ENCODE data around the gene RHNO1.
"Not testable (repeated sequence)": the region's sequence is repeated elsewhere in the genome, so short reads cannot be mapped to it uniquely, and the experiment has no call there.

The RHNO1 gene

GRCh38 chr12:2858944-2859421, 18.0 kb upstream of the RHNO1 start:
- DNase-seq, result no peak

DNA sequence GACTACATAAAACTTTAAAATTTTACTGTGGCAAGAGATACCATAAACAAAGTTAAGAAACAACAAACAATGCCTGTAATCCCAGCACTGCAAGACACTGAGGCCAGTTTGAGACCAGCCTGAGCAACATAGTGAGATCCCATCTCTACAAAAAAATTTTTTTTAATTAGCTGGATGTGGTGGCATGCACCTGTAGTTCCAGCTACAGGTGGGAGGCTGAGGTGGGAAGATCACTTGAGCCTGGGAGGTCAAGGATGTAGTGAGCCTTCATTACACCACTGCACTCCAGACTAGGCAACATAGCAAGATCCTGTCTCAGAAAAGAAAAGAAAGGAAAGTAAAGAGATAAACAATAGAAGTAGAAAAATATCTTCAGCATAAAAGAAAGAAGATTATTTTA, 16.9 kb upstream of the RHNO1 start:
- no peak for DNase-seq

GRCh38 chr12:2862876-2863275, 14.1 kb upstream of the RHNO1 start:
- no peak for DNase-seq

- not testable (repeated sequence) for DNase-seq
These were observed 13.6 kb upstream of the RHNO1 start for GRCh38 chr12:2863402-2863801.

DNA sequence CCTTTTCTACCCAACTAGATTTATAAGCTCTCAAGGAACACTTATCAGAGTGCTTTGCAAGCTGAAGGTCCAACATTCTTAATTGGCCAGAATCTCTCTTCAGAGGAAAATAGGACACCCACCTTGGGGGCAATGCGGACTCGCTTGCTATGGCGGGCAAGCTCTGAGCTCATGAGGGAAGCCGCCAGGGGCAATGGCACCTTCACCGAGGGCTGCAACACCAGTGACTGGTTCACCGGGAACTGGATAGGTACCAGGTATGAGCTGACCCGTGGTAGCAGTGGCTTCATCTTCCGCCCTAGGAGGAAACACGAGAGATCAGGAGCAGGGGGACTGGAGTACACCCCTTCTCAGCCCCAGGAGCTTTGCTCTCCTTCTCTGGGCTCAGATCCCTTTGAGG, 12.8 kb upstream of the RHNO1 start:
- no peak for DNase-seq

DNA sequence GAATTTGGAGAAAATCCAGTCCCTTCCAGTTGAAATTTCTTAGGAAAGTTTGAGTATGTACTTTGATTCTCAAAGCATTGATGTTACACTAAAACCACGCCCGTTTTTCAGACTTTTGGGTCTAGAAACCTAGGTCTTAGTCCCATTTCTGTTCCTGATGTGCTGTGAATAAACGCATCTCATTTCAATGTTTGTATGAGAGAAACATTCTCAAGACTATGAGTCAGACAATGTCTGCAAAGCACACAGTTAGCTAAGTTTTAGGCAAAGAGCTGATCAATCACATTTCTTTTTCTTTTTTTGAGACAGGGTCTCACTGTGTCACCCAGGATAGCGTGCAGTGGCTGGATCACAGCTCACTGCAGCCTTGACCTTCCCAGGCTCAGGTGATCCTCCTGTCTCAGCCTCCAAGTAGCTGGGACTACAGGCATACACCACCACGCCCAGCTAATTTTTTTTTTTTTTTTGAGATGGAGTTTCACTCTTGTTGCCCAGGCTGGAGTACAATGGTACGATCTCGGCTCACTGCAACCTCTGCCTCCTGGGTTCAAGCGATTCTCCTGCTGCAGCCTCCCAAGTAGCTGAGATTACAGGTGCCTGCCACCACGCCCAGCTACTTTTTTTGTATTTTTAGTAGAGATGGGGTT, 7.9 kb upstream of the RHNO1 start:
- not testable (repeated sequence) for DNase-seq

DNA sequence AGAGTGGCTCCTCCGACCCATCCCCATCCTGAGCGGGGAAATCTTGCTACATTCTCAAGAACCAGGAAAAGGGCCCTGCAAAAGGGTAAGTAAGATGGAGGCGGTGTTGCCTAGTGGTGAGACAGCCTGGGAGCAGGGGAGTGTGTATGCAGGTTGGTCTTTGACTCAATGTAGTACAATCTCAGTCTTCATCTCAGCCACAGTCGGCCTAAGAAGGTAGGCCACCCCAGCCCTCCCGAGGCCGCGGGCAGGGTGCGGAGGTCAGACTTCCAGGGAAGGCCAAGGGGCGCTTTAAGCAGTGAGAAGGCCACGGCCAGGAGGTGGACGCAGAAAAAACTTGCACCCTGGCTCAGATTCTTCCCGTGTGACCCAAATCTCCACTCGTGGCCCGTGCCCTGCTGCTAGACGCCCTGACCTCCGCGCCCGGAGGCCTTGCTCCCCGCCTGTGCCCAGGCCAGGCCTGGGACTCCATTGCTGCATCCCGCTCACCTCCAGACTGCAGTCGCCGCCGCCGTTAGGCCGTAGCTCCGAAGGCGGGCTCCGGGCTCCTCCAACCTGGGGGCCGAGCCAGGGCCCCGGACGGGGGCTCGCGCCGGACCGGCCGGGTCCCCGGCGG, 484 bp upstream of the RHNO1 start:
- DNase-seq, result no peak

- no peak for DNase-seq
These were observed 1.1 kb downstream of the RHNO1 start for GRCh38 chr12:2877953-2878732.

GRCh38 chr12:2879853-2880252, 2.8 kb downstream of the RHNO1 start:
- no peak for DNase-seq

GRCh38 chr12:2884810-2885209, 7.8 kb downstream of the RHNO1 start:
- DNase-seq, result no peak

DNA sequence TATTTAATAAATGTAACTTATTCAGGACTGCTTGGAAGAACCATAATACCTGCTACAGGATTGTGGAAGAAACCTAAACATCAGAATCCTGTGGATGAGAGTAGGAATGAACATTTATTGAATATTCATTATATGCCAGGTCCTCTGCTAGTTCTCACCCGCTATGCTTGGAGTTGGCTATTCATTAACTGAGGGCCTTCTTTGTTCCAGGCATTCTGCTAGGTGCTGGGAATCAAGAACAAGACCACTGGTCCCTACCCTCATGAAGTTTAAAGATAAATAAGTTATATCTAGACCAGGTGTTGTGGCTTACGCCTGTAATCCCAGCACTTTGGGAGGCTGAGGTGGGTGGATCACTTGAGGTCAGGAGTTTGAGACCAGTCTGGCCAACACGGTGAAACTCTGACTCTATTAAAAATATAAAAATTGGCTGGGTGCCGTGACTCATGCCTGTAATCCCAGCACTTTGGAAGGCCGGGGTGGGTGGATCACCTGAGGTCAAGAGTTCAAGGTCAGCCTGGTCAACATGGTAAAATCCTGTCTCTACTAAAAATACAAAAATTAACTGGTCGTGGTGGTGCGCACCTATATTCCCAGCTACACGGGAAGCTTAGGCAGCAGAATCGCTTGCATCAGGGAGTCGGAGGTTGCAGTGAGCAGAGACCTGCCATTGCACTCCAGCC, 9.9 kb downstream of the RHNO1 start:
- no peak for DNase-seq

- no peak for DNase-seq
These were observed 13.0 kb downstream of the RHNO1 start for GRCh38 chr12:2890001-2890387.

DNA sequence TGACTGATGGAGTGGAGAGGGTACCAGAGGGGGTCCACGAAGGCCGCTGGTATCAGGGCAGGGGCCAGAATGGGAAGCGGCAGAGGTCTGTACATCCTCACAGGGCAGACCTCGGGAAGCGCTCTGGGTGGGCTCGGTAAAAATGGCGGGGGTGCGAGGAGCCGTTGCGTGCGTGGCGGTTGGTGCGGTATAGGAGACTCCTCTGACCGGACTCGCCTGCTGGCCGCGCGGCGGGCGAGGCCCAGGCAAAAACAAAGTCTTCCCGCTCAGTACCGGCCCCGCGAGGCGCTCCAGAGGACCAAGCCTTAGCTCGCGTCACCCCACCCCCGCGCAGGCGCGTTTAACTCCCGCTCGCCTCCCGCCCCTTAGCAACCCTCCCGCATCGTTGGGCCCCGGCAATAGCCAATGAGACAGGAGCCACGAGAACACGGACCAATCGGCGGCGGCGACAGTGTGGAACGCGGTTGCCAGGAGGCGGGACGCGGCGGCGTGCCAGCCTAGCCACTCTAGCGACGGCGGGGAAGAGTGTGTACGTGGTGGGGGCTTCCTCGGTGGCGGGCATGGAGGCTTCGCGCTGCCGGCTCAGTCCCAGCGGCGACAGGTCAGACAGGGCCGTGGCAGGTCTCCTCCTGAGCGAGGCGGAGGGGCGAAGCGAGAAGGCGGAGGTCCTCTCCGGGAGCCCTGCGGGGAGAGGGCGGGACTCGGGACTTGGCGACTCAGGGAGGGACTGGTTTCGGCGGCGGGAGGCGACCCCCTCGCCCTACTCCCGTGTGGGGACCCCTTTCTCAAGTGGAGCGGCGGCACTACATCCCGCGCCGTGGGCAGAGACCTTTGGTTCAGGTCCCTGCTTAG, 13.6 kb downstream of the RHNO1 start, which contains the start of gene TULP3:
TSS of gene TULP3 (plus strand) at position 504 of the 852 bp plus-strand sequence. CDS start at position 561, 57 bp downstream.
- DNase-seq, result peak; percentile 95

DNA sequence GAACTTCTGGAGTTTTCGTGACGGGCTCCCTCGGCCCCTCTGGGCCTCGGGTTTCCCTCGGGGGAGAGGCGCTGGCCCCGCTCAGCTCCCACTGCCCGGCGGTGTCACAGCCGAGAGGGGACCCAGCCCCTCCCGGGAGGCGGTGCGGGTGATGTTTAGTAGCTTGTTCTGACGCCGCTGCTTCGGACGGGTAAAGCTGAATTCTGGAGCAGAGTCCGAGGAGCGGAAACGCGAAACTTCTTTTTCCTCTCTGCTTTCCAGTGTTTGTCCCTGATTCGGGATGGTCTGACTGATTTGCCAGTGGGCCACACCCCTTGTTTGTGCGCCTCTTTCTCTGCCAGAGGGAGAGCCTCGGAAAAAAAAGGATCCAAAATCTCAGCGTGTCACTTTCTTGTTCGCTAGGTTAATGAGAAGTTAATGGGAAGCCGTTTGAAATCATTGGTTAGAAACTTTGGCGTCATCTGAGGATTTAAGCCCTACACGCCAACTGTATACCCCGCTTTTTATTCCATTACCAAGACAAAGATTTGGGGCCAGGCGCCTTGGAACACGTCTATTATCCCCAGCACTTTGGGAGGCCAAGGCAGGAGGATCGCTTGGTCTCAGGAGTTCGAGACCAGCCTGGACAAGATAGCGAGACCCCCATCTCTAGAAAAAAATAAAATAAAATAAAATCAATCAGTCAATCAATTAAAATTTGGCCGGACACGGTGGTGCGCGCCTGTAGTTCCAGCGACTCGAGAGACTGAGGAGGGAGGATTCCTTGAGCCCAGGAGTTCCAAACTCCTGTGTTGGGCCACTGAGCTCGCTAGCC, 14.4 kb downstream of the RHNO1 start:
- peak; percentile 11 for DNase-seq

GRCh38 chr12:2892246-2892645, 15.2 kb downstream of the RHNO1 start:
- DNase-seq, result no peak

DNA sequence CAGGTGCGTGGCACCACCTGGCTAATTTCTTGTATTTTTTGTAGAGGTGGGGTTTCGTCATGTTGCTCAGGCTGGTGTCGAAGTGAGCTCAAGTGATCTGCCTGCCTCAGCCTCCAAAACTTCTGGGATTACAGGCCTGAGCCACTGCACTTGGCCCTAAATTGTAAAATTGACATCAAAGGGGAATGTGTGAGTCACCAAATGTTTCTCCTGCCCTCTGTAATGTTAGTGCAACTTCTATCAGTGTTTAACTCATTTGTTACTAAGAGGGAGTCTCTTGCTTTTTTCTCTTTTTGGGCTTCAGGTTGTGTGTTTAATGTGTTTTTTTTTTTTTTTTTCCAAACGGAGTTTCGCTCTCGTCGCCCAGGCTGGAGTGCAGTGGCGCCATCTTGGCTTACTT, 16.0 kb downstream of the RHNO1 start:
- DNase-seq, result peak; percentile 54

DNA sequence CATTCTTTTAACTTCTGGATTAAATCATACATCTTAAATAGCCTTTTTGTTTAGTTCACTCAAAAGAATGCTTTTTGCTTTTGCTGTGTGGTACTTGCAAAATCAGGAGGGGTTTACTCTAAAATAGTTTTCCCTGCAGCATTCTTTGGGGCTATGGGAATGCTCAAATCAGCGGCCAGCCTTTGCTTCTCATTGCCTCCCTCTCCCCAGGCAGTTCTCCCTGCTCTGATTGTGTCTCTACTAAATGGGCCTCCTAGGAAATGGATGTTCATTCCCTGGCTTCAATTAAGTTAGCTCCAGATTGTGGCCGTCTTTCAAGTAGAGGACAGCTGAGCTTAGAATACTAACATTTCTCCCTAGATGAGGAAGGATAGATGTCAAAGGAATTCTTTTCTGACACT, 18.0 kb downstream of the RHNO1 start:
- no peak for DNase-seq

DNA sequence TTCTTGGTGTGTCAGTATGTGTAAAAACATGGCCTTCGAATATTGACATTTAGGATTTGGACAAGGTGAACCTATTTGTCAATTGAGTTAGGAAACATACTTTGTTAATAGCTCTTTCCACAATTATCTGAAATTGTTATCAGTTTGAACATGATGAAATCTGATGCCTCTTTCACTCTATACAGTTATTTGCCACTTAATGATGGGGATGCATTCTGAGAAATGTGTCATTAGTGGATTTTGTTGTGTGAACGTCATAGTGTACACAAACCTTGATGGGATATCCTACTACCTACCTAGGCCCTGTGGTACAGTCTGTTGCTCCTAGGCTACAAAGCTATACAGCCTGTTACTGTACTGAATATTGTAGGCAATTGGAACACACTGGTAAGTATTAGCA, 18.5 kb downstream of the RHNO1 start:
- no peak for DNase-seq

GRCh38 chr12:2897418-2897817, 20.4 kb downstream of the RHNO1 start:
- no peak for DNase-seq

GRCh38 chr12:2900642-2901041, 23.6 kb downstream of the RHNO1 start:
- no peak for DNase-seq

DNA sequence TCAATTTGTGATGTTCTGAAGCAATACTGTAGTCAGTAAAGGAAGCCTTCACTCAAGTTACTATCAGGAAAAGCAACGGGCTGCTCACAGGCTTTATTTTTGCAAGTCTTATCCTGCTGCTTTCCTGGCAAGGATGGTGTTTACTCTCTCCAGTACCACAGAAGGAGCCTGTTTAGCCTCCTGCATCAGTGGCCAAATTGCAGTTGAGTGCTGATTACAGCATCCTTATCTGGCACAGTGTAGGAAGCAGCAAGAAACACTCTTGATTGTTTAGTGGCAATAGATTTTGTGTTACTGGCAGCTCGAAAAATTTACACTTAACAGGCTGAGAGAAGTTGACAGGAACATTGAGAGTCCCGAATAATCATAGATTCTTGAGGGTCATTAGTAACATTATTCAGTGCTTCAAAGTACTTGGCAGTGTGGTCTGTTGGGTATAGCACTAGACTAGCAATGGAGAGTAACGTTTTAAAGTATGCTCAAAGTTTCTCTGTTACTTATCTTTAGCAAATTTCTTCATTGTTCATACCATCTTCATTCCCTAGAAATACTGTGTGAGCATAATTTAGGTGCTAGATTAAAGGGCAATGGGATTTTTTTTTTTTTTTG, 25.4 kb downstream of the RHNO1 start:
- DNase-seq, result no peak

All from NCI-H226 (cell line).